GM18870 (cell line): Measurements from ENCODE around the gene PCSK6.
"Not testable (repeated sequence)": the region's sequence is repeated elsewhere in the genome, so short reads cannot be mapped to it uniquely, and the experiment has no call there.

Experiments
- ATAC-seq: cut with Tn5 transposase; IDR thresholded peaks from one replicate; pipeline ENCODE4 v1.9.1; 2021; ENCODE audit warnings: moderate library complexity; ENCODE audit not compliant: unreplicated experiment

The PCSK6 gene

GRCh38 chr15:101434032-101434920, 55.2 kb downstream of the PCSK6 start:
- no peak for ATAC-seq

- no peak for ATAC-seq
Measured at GRCh38 chr15:101433396-101433795, 56.1 kb downstream of the PCSK6 start.

DNA sequence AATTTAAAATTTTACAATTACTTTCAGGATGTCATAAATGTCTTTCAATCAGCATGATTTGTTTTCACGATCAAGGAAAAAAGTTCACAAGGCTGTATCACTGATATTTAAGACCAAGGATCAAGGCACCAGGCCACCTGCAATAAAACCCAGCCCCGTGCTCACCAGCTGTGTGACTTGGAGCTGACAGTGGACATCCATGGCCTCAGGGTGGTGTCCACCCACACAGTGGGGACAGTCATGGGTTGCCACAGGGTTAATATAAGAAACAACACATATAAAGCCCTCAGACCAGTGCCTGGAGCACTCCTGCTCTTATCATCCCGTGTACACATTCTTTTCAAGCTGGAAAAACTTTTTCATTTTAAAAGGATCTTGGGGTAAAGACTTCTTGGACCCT, 56.5 kb downstream of the PCSK6 start:
- ATAC-seq, result no peak

- ATAC-seq, result no peak
Measured at GRCh38 chr15:101431748-101432147, 57.8 kb downstream of the PCSK6 start.

GRCh38 chr15:101431301-101431700, 58.2 kb downstream of the PCSK6 start:
- no peak for ATAC-seq

DNA sequence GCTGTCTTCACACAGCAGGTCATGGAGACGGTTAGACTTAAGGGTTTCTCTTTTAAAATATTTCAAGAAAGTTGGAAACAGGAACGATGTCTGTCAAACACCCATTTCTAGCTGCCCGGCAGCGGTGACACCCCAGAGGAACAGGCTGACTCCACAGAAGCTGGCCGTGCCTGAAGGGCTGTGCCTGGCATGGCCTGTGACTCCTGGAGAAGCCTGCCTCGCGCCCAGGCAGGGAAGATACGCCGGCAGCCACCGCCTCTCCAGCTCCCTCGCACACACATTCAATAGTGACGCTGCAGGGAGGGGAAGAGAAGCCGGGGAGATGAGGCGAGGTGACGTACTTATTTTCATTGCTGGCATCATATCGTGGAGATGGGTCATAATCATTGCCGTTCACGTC, 59.9 kb downstream of the PCSK6 start:
- no peak for ATAC-seq

DNA sequence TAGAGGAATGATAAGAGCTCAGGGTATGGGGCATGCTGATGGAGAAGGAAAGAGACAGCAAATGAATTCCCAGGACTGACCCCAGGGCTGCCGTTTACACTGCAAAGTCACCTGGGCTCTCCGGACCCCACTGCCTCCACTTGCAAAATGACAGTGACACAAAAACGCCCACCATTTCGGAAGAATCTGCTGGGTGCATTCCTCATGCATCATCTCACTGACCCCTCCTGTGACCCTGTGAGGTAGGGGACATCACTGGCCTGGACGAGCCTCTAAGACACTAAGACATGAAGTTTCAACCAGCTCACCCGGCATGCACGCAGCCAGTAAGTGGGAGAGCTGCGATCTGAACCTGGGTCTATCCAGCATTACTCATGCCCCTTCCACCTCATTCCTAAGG, 60.3 kb downstream of the PCSK6 start:
- no peak for ATAC-seq

DNA sequence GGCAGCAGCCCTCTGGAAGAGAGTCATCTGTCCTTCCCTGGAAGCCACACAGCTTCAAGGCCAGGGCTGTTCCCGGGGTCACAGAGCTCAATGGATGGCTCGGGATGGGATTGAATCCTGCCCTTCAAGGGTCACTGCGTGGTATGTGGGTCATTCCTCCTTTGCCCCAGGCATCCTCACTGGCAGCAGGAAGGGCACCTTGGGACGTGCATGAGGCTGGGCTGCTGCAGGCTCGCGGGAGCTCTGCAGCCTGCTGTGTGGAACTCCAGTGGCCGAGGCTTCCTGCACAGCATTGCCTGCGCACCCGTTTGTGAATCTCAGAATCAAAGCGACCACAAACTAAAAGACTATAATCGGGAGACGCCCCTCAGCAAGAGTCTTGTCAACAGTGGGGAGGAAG, 60.7 kb downstream of the PCSK6 start:
- ATAC-seq, result no peak

- ATAC-seq, result no peak
Measured at GRCh38 chr15:101427606-101428487, 61.7 kb downstream of the PCSK6 start.

DNA sequence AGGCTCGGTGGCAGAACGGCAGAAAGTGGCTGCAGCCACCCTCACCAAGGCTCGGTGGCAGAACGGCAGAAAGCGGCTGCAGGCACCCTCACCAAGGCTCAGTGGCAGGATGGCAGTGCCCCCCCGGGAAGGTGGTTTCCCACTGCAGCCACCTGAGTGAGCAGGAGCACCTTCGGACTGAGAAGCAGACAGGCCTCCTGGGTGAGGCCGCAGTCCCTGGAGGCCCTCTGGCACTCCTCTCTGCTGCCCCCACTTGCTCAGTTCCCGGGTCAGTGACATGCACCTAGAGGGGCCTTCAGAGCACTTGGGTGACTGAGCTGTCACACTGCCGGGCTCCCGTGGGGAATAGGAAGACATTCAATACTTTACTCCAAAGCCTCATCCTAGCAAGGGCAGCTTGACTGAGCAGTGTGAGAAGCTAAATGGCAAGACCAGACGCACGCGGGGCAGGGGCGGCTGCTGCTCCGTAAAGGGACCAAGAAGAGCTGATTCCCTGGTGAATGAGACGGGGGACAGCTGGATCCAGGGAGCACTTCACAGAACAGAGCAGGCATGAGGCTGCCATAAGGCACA, 62.7 kb downstream of the PCSK6 start:
- no peak for ATAC-seq

- ATAC-seq, result no peak
Measured at GRCh38 chr15:101425787-101426365, 63.6 kb downstream of the PCSK6 start.

- no peak for ATAC-seq
Measured at GRCh38 chr15:101424984-101425383, 64.5 kb downstream of the PCSK6 start.

DNA sequence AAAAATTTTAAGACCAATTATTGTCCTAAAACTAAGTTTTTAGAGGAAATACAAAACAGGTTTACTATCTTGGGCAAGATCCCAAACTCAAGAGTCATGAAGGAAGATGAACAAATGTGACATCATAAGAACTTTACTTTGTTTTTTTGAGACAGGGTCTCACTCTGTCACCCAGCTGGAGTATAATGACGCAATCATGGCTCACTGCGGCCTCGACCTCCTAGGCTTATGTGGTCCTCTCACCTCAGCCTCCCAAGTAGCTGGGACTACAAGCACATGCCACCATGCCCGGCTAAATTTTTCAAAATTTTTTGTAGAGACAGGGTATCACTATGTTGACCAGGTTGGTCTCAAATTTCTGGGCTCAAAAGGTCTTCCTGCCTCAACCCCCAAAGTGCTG, 69.3 kb downstream of the PCSK6 start:
- no peak for ATAC-seq

DNA sequence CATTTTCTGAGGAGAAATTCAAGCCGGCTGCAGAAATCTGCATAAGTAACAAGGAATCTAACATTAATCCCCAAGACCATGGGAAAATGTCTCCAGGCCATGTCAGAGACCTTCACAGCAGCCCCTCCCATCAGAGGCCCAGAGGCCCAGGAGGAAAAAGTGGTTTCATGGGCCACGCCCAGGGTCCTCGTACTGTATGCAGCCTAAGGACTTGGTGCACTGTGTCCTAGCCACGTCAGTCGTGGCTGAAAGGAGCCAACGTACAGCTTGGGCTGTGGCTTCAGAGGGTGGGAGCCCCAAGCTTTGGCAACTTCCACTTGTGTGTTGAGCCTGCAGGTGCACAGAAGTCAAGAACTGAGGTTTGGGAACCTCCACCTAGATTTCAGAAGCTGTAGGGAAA, 73.0 kb downstream of the PCSK6 start:
- ATAC-seq, result not testable (repeated sequence)

DNA sequence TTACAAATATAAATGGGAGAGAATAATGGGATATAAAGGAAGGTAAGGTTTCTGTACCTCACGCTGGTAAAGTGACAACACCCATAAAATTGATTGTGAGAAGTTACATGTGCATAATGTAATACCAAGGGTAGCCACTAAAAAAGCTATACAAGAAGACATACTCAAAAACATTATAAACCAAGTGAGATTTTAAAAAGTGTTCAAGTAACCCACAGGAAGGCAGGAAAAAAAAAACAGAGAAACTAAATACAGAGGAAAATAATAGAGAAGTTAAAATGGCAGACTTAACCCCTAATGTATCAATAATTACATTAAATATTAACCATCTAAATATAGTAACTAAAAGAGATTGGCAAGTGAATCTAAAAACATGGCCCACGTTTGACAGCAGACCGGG, 76.3 kb downstream of the PCSK6 start:
- no peak for ATAC-seq

DNA sequence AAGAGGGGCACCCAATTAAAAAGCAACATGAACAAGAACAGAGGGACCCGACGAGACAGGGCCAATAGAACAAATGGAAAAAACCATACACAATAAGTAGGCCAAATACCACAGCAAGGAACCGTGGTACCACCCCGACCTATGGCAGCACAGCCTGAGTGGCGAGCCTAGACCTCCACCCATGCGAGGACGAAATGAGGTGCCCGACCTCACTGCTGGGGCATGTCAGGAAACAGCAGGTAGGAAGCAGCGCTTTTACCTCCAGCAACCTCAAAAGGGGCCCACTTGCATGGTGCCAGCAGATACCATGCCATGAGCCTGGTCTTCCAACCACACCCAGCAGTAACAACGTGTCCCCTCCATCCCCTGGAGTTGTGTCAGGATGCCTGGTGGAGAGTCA, 77.9 kb downstream of the PCSK6 start:
- ATAC-seq, result no peak

DNA sequence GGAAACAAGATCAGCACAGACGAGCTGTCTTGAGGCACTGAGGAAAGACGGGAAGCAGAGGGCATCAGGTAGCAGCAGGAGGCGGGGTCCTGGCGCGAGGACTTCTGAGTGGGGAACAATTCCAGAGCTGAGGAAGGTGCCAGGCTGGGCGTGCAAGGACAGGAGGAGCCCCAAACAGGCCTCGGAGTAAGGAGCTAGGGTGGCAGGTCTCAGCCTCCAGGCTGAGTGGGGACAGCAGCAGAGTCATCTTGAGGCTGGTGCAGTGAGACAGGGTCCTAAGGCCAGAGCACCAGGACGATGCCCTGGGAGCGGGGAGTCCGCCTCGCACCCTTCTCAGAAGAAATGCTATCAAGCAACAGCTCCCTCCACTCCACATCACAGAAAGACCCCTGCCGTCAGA, 78.4 kb downstream of the PCSK6 start:
- ATAC-seq, result no peak

GRCh38 chr15:101410612-101411011, 78.9 kb downstream of the PCSK6 start:
- no peak for ATAC-seq

- ATAC-seq, result no peak
Measured at GRCh38 chr15:101409621-101410020, 79.9 kb downstream of the PCSK6 start.

DNA sequence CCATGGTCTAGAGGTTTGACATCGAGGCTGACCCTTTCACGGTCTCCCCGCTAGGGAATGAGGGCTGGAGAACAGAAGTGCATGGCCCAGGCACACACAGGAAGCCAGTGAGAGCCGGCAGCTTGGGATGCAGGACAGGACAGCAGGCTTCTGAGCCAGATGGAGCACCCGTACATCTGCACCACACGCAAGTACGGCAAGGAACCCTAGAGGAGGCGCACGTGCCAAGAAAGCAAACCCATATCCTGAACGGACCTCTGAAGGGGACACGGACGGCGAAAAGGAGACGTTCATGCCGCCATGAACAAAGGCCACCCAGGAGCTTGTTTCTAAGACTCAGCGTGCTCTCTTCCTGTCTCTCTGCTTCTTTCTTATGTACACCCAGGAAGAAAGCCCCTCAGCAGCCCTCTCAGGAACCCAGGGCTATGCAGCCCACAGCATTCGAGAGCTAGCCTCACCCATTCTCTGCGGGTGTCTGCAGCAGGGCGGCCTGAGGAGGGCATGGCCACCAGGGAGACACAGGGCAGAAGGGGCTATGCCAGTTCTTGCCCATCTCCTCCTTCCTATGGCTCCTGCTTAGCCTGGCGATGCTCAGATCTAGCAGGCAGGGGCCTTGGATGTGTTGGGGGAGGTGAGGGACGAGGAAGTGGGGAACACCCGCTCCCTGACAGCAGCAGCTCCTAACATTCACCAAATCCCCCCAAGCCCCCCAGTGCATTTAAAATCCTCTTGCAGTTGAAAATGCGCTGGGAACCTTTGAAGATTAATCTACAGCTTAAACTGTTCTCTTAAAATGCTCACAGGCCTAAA, 81.3 kb downstream of the PCSK6 start:
- ATAC-seq, result no peak
